Measurements from ENCODE around the gene USP35. TPM values are rescaled to one million over a fixed set of nuclear protein-coding genes. Genes with fewer than 3 reads are reported as not detected.

Gene USP35
- total RNA-seq, 1 experiment from 2014 or later: 6.0 TPM

DNA sequence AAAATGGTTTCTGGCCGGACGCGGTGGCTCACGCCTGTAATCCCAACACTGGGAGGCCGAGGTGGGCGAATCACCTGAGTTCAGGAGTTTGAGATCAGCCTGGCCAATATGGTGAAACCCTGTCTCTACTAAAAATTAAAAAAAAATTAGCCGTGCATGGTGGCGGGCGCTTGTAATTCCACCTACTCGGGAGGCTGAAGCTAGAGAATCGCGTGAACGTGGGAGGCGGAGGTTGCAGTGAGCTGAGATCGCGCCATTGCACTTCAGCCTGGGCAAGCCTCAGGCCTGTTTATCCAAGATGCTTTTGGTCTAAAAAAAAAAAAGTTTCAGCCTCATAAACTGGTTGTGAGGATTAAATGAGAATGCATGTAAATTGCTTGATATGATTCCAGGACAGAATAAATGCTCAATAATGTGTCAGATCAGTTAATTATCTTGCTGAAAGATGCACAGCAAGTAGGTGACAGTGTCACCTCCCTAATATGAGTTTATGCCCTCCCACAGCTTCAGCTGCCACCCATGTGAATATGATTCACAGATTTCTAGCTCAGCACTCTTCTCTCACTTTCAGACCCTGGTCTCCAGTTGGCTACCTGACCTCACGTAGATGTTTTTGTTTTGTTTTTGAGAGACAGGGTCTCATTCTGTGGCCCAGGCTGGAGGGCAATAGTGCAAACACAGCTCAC is 48.2 kb upstream of the USP35 start:
- H3K9me3 ChIP-seq (ENCODE audit: control insufficient read depth in 1 of 2, insufficient read depth in 1 of 2, low read depth in 1 of 2, low read length in 2 of 2): no peaks in the 10 kb centered on the region
- H2AFZ ChIP-seq (ENCODE audit: low read depth, low read length, poor library complexity, severe bottlenecking): no peak overlapping the region
- H3K9me2 ChIP-seq (ENCODE audit: insufficient read depth): no peaks in the 10 kb centered on the region
- POLR2A ChIA-PET: no interaction called here
- no peaks in the 10 kb centered on the region for H4K20me1 ChIP-seq (ENCODE audit: insufficient read depth)
- DNase-seq (ENCODE audit: low read depth, low spot score): no peak
- peaks cover 0 to 24% of the 10 kb centered on the region in 2 experiments; a peak in 3 of 4 replicates for H3K4me1 ChIP-seq (ENCODE audit: control insufficient read depth in 1 of 2, insufficient read depth in 2 of 2, low read length in 2 of 2)
- BruUV-seq (replicated peaks): no TSS peak
- H3K4me2 ChIP-seq (ENCODE audit: low read length): peak overlapping the region; percentile 91
- no peak overlapping the region; the same call in 1 of the 2 replicates for H3K9ac ChIP-seq (ENCODE audit: low read length)
- TF ChIP-seq, protein P1, sequence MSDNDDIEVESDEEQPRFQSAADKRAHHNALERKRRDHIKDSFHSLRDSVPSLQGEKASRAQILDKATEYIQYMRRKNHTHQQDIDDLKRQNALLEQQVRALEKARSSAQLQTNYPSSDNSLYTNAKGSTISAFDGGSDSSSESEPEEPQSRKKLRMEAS (IDR thresholded peaks at IDR 0.05): no peak
- TF ChIP-seq EGR1 (IDR thresholded peaks at IDR 0.05; ENCODE audit: low read depth) (no peak), JUND (IDR thresholded peaks at IDR 0.05) (no peak), SIN3A (IDR thresholded peaks at IDR 0.05; ENCODE audit: low read depth) (no peak), POLR2A (IDR thresholded peaks at IDR 0.05; ENCODE audit: borderline replicate concordance, extremely low read depth, insufficient read depth, insufficient read length) (no peak), CEBPB (IDR thresholded peaks at IDR 0.05; ENCODE audit: low read depth) (no peak), ZNF274 (IDR thresholded peaks at IDR 0.05; ENCODE audit: low read depth, low read length) (no peak), CBX3 (IDR thresholded peaks at IDR 0.05; ENCODE audit: low read depth) (no peak), RAD21 (IDR thresholded peaks at IDR 0.05; ENCODE audit: low read depth) (no peak), POLR2AphosphoS5 (IDR thresholded peaks at IDR 0.05; ENCODE audit: low read depth, low read length) (no peak), SRF (IDR thresholded peaks at IDR 0.05; ENCODE audit: low read depth) (no peak), ELF1 (IDR thresholded peaks at IDR 0.05; ENCODE audit: borderline replicate concordance, low read depth) (no peak), TCF7L2 (IDR thresholded peaks at IDR 0.05; ENCODE audit: borderline replicate concordance, extremely low read depth, insufficient read depth, insufficient read length) (no peak), EZH2phosphoT487 (IDR thresholded peaks at IDR 0.05; ENCODE audit: borderline replicate concordance) (no peak), YY1 (IDR thresholded peaks at IDR 0.05; ENCODE audit: extremely low read depth, insufficient replicate concordance, low read depth, low read length) (no peak), SP1 (IDR thresholded peaks at IDR 0.05; ENCODE audit: low read depth) (no peak)
- TF ChIP-seq, protein P2, sequence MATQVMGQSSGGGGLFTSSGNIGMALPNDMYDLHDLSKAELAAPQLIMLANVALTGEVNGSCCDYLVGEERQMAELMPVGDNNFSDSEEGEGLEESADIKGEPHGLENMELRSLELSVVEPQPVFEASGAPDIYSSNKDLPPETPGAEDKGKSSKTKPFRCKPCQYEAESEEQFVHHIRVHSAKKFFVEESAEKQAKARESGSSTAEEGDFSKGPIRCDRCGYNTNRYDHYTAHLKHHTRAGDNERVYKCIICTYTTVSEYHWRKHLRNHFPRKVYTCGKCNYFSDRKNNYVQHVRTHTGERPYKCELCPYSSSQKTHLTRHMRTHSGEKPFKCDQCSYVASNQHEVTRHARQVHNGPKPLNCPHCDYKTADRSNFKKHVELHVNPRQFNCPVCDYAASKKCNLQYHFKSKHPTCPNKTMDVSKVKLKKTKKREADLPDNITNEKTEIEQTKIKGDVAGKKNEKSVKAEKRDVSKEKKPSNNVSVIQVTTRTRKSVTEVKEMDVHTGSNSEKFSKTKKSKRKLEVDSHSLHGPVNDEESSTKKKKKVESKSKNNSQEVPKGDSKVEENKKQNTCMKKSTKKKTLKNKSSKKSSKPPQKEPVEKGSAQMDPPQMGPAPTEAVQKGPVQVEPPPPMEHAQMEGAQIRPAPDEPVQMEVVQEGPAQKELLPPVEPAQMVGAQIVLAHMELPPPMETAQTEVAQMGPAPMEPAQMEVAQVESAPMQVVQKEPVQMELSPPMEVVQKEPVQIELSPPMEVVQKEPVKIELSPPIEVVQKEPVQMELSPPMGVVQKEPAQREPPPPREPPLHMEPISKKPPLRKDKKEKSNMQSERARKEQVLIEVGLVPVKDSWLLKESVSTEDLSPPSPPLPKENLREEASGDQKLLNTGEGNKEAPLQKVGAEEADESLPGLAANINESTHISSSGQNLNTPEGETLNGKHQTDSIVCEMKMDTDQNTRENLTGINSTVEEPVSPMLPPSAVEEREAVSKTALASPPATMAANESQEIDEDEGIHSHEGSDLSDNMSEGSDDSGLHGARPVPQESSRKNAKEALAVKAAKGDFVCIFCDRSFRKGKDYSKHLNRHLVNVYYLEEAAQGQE (IDR thresholded peaks at IDR 0.05; ENCODE audit: low read depth): no peak
- TF ChIP-seq, protein P3, sequence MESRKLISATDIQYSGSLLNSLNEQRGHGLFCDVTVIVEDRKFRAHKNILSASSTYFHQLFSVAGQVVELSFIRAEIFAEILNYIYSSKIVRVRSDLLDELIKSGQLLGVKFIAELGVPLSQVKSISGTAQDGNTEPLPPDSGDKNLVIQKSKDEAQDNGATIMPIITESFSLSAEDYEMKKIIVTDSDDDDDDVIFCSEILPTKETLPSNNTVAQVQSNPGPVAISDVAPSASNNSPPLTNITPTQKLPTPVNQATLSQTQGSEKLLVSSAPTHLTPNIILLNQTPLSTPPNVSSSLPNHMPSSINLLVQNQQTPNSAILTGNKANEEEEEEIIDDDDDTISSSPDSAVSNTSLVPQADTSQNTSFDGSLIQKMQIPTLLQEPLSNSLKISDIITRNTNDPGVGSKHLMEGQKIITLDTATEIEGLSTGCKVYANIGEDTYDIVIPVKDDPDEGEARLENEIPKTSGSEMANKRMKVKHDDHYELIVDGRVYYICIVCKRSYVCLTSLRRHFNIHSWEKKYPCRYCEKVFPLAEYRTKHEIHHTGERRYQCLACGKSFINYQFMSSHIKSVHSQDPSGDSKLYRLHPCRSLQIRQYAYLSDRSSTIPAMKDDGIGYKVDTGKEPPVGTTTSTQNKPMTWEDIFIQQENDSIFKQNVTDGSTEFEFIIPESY (IDR thresholded peaks at IDR 0.05; ENCODE audit: extremely low read depth, insufficient replicate concordance, low read length): no peak
- TF ChIP-seq, protein P4, sequence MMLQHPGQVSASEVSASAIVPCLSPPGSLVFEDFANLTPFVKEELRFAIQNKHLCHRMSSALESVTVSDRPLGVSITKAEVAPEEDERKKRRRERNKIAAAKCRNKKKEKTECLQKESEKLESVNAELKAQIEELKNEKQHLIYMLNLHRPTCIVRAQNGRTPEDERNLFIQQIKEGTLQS (IDR thresholded peaks at IDR 0.05): no peak
- RAD21 ChIA-PET (ENCODE audit: low non-redundant PET in 1 of 2, low total read pairs in 2 of 2, uncharacterized antibody in 2 of 2, unreplicated experiment in 2 of 2): no interaction called here
- peak overlapping the region; percentile 85; the same call in 1 of the 2 replicates for H3K27ac ChIP-seq (ENCODE audit: low read depth, low read length)
- ATAC-seq: no peak
- H3K27me3 ChIP-seq (ENCODE audit: insufficient read depth, low read length): no peaks in the 10 kb centered on the region
- intact Hi-C loops (cut with micrococcal nuclease): no loop called here
- peaks cover 0 to 7% of the 10 kb centered on the region in 2 experiments; a peak in 1 of 4 replicates for H3K36me3 ChIP-seq (ENCODE audit: control insufficient read depth in 1 of 2, insufficient read depth in 2 of 2, low read length in 2 of 2)
- H3K79me2 ChIP-seq (ENCODE audit: insufficient read depth, low read length): peaks cover 36% of the 10 kb centered on the region
- peak overlapping the region; percentile 78 to 87; a peak in 3 of 4 replicates for H3K4me3 ChIP-seq (replicated peaks in 1 of 2; ENCODE audit: low read depth in 1 of 2, low read length in 2 of 2)
- CTCF ChIA-PET: no interaction called here
